KMS-11 (cell line): ENCODE results near the gene RPL26.
"Not testable (repeated sequence)": the region's sequence is repeated elsewhere in the genome, so short reads cannot be mapped to it uniquely, and the experiment has no call there.

Experiments used
- H2AFZ ChIP-seq: fragments of 200-600 bp; sonication (generic); 2 replicates; pipeline ENCODE4 v1.6.1; 2016; ENCODE audit warnings: antibody characterized with exemption, mixed run types, low read depth
- H3K27ac ChIP-seq: fragments of 200-600 bp; sonication (generic); 2 replicates; pipeline ENCODE4 v1.6.1; 2016; ENCODE audit warnings: mild to moderate bottlenecking, mixed run types
- H3K27me3 ChIP-seq: fragments of 200-600 bp; sonication (generic); 2 replicates; pipeline ENCODE4 v1.6.1; 2017; ENCODE audit warnings: mild to moderate bottlenecking, low read depth, mixed run types, moderate library complexity; ENCODE audit not compliant: insufficient read depth
- H3K36me3 ChIP-seq: fragments of 200-600 bp; sonication (generic); 2 replicates; pipeline ENCODE4 v1.6.1; 2017; ENCODE audit warnings: mild to moderate bottlenecking, mixed run types; ENCODE audit not compliant: insufficient read depth
- H3K4me1 ChIP-seq: fragments of 200-600 bp; sonication (generic); 2 replicates; pipeline ENCODE4 v1.6.1; 2016; ENCODE audit warnings: mild to moderate bottlenecking, low read depth, mixed run types; ENCODE audit not compliant: poor library complexity, severe bottlenecking
- H3K4me2 ChIP-seq: fragments of 200-600 bp; sonication (generic); 2 replicates; pipeline ENCODE4 v1.7.0; 2016; ENCODE audit warnings: mild to moderate bottlenecking, mixed run types
- H3K4me3 ChIP-seq: fragments of 200-600 bp; sonication (generic); IDR thresholded peaks from 2 replicates; pipeline ENCODE4 v1.6.1; 2017; ENCODE audit warnings: low read depth, low read length, mixed read lengths; ENCODE audit not compliant: insufficient read depth
- H3K79me2 ChIP-seq: fragments of 200-600 bp; sonication (generic); 2 replicates; pipeline ENCODE4 v1.6.1; 2016; ENCODE audit warnings: low read depth, mixed run types; ENCODE audit not compliant: insufficient read depth
- H3K9ac ChIP-seq: fragments of 200-600 bp; sonication (generic); 2 replicates; pipeline ENCODE4 v1.6.1; 2016; ENCODE audit warnings: mild to moderate bottlenecking, mixed run types
- H4K20me1 ChIP-seq: fragments of 200-600 bp; sonication (generic); 2 replicates; pipeline ENCODE4 v1.6.1; 2016; ENCODE audit warnings: mild to moderate bottlenecking, mixed run types; ENCODE audit not compliant: insufficient read depth
- TF ChIP-seq, protein P1 (sequence below): fragments of 200-600 bp; sonication (generic); conservative IDR thresholded peaks from 2 replicates; pipeline ENCODE4 v1.6.1; 2017; ENCODE audit warnings: low read depth, mild to moderate bottlenecking, antibody characterized with exemption, low read length, moderate library complexity, mixed read lengths

RPL26 gene

DNA sequence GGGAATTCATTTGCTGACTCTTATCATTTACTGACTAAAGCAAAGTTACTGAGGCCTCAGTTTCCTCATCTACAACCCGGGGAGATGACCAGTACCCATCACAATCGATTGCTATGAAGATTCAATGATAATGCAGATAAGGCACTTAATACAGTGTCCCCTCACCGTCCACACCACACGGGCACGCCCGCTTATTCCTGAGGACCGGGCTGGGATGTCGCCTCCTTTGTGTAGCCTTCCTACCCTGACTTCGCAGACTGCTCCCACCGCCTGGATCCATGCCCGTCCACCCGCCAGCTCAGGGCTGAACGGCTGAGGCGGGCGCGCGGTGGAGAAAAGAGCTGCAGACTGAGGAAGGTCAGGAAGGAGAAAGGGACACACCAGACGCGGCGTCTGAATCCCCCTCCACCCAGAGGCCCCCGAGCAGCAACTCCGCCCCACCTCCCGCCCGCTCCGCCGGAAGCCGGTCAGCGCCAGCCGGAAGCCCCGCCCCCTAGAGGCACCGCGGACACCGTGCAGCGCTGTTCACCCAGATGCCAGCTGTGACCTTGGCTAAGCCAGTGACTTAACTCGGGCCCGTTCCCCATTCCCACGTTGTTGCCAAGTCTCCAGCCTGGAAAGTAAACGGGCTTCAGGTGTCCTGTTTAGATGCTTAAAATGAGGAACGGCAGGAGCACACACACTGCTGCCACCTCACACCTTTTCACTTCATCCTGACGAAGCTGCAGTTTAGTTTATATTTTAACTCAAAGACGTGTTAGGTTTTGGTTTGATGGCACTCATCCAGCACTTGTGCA is 6.5 kb downstream of the RPL26 start, which contains the start of gene KRABD2:
TSS of gene KRABD2 (minus strand) at position 434 of the 797 bp plus-strand sequence.
- no peak within 1 kb of the TSS for H3K9ac ChIP-seq
- peak within 1 kb of the TSS; percentile 26; the same call in 1 of the 2 replicates for H3K27ac ChIP-seq
- no peaks in the 10 kb centered on the region for H3K36me3 ChIP-seq
- H2AFZ ChIP-seq, result no peak within 1 kb of the TSS
- H3K4me3 ChIP-seq, result no peak within 1 kb of the TSS
- H3K27me3 ChIP-seq, result no peaks in the 10 kb centered on the region
- H4K20me1 ChIP-seq, result no peaks in the 10 kb centered on the region
- peaks cover 13% of the 10 kb centered on the region; the same call in 1 of the 2 replicates for H3K79me2 ChIP-seq
- TF ChIP-seq, protein P1, sequence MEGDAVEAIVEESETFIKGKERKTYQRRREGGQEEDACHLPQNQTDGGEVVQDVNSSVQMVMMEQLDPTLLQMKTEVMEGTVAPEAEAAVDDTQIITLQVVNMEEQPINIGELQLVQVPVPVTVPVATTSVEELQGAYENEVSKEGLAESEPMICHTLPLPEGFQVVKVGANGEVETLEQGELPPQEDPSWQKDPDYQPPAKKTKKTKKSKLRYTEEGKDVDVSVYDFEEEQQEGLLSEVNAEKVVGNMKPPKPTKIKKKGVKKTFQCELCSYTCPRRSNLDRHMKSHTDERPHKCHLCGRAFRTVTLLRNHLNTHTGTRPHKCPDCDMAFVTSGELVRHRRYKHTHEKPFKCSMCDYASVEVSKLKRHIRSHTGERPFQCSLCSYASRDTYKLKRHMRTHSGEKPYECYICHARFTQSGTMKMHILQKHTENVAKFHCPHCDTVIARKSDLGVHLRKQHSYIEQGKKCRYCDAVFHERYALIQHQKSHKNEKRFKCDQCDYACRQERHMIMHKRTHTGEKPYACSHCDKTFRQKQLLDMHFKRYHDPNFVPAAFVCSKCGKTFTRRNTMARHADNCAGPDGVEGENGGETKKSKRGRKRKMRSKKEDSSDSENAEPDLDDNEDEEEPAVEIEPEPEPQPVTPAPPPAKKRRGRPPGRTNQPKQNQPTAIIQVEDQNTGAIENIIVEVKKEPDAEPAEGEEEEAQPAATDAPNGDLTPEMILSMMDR, result no peak
- H3K4me1 ChIP-seq, result peaks cover 4% of the 10 kb centered on the region
- H3K4me2 ChIP-seq, result peak within 1 kb of the TSS; percentile 17; the same call in 1 of the 2 replicates

DNA sequence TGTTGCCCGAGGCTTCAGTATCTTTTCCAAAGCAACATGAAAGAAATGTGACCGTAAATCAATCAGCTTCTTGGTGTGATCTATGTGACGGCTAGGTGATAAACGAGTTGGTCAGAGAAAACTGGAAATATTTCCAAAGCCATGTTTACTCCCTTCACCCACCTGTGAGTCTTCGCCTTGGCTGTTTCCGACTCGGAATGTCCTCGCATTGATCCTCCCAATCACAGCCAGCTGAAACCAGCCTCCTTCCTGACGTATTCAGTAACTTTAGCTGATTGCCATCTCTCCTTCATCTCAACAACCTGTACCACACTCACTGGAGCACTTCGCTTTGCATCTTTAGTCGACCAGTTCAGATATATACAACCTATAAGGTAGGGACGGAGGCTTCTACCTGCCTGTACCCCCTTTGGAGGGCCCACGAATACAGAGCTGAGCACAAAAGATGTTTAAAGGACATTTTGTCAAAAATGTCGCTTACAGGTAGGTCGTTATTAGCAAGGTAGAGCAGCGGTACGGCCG is 7.2 kb downstream of the RPL26 start:
- no peaks in the 10 kb centered on the region for H4K20me1 ChIP-seq
- H3K4me2 ChIP-seq, result peak overlapping the region; percentile 17; the same call in 1 of the 2 replicates
- peaks cover 4% of the 10 kb centered on the region for H3K4me1 ChIP-seq
- H3K36me3 ChIP-seq, result no peaks in the 10 kb centered on the region
- no peak overlapping the region for H3K9ac ChIP-seq
- H3K4me3 ChIP-seq, result no peak overlapping the region
- H3K27ac ChIP-seq, result no peak overlapping the region
- TF ChIP-seq, protein P1, result no peak
- H3K27me3 ChIP-seq, result no peaks in the 10 kb centered on the region
- 0 out of 2 replicates have a peak, but pooled peaks cover 8% of the 10 kb centered on the region for H3K79me2 ChIP-seq
- H2AFZ ChIP-seq, result no peak overlapping the region

DNA sequence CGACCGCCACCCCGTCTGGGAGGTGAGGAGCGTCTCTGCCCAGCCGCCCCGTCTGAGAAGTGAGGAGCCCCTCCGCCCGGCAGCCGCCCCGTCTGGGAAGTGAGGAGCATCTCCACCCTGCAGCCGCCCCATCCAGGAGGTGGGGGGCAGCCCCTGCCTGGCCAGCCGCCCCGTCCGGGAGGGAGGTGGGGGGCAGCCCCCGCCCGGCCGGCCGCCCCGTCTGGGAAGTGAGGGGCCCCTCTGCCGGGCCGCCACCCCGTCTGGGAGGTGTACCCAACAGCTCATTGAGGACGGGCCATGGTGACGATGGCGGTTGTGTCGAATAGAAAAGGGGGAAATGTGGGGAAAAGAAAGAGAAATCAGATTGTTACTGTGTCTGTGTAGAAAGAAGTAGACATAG is 9.1 kb downstream of the RPL26 start:
- not testable (repeated sequence) for H3K4me3 ChIP-seq, H2AFZ ChIP-seq, H3K27ac ChIP-seq, H3K9ac ChIP-seq, H3K27me3 ChIP-seq, H3K36me3 ChIP-seq, H3K79me2 ChIP-seq, H4K20me1 ChIP-seq, H3K4me2 ChIP-seq, H3K4me1 ChIP-seq

DNA sequence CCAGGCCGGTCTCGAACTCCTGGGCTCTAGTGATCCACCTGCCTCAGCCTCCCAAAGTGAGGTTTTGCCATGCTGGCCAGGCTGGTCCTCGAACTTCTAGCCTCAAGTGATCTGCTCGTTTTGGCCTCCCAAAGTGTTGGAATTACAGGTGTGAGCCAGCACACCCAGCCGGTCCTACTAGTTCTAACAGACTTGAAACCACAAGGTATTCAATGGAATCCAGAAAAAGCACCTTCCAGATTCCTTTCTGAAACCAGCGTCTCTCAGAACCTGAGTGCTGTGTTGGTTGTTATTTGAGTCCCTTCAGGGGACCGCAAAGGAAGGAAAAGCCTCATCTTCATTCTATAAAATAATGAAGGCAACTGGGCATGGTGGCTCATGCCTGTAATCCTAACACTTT is 10.6 kb downstream of the RPL26 start:
- H3K4me3 ChIP-seq, result no peak overlapping the region
- no peaks in the 10 kb centered on the region for H3K27me3 ChIP-seq
- no peak overlapping the region for H2AFZ ChIP-seq
- H3K9ac ChIP-seq, result no peak overlapping the region
- no peaks in the 10 kb centered on the region for H4K20me1 ChIP-seq
- no peaks in the 10 kb centered on the region for H3K36me3 ChIP-seq
- H3K27ac ChIP-seq, result no peak overlapping the region
- no peak overlapping the region for H3K4me2 ChIP-seq
- no peaks in the 10 kb centered on the region for H3K79me2 ChIP-seq
- no peaks in the 10 kb centered on the region for H3K4me1 ChIP-seq
- TF ChIP-seq, protein P1, result no peak

DNA sequence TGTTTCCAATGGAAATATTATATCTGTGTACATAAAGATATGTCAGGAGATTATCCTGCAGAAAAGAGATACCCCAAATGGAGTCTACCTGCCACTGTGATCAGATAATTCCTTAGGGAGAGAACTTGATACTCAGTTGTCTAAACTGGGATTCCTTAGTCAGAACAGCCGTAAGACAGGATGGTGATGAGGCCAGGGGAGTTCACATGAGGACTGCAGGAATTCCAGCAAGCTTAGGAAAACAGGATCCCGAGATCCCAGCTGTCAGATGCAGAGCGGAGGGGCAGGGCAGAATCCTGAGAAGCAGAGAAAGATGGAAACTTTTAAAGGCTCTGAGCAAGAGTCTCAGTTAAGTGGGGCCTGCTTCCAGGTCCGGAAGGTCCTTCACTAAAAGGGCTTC is 11.2 kb downstream of the RPL26 start:
- no peaks in the 10 kb centered on the region for H3K36me3 ChIP-seq
- no peaks in the 10 kb centered on the region for H3K79me2 ChIP-seq
- no peaks in the 10 kb centered on the region for H3K4me1 ChIP-seq
- TF ChIP-seq, protein P1, result no peak
- no peak overlapping the region for H2AFZ ChIP-seq
- no peak overlapping the region for H3K4me3 ChIP-seq
- H3K27ac ChIP-seq, result no peak overlapping the region
- H3K27me3 ChIP-seq, result no peaks in the 10 kb centered on the region
- no peaks in the 10 kb centered on the region for H4K20me1 ChIP-seq
- H3K9ac ChIP-seq, result no peak overlapping the region
- H3K4me2 ChIP-seq, result no peak overlapping the region
